Measurements from ENCODE around the gene MEX3D.

The MEX3D gene

DNA sequence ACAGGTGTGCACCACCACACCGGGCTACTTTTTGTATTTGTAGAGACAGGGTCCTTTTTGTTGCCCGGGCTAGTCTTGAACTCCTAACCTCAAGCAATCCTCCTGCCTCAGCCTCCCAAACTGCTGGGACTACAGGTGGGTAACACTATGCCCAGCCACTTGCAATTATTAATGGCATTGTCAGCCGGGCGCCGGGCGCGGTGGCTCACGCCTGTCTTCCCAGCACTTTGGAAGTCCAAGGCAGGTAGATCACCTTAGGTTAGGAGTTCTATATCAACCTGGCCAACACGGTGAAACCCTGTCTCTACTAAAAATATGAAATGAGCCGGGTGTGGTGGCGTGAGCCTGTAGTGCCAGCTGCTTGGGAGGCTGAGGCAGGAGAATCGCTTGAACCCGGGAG, 2.7 kb upstream of the MEX3D start:
- TF ChIP-seq, protein P1, sequence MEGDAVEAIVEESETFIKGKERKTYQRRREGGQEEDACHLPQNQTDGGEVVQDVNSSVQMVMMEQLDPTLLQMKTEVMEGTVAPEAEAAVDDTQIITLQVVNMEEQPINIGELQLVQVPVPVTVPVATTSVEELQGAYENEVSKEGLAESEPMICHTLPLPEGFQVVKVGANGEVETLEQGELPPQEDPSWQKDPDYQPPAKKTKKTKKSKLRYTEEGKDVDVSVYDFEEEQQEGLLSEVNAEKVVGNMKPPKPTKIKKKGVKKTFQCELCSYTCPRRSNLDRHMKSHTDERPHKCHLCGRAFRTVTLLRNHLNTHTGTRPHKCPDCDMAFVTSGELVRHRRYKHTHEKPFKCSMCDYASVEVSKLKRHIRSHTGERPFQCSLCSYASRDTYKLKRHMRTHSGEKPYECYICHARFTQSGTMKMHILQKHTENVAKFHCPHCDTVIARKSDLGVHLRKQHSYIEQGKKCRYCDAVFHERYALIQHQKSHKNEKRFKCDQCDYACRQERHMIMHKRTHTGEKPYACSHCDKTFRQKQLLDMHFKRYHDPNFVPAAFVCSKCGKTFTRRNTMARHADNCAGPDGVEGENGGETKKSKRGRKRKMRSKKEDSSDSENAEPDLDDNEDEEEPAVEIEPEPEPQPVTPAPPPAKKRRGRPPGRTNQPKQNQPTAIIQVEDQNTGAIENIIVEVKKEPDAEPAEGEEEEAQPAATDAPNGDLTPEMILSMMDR (IDR thresholded peaks at IDR 0.05; ENCODE audit: low read length, missing control alignments), result no peak
- no peak for DNase-seq (ENCODE audit: low read depth)
- H3K4me3 ChIP-seq (replicated peaks; ENCODE audit: low read depth, low read length), result no peak overlapping the region

GRCh38 chr19:1569997-1570396, 1.9 kb upstream of the MEX3D start:
- TF ChIP-seq, protein P1 (IDR thresholded peaks at IDR 0.05; ENCODE audit: low read length, missing control alignments), result no peak
- no peak overlapping the region for H3K4me3 ChIP-seq (replicated peaks; ENCODE audit: low read depth, low read length)
- no peak for DNase-seq (ENCODE audit: low read depth)

- peak overlapping the region; percentile 71 for H3K4me3 ChIP-seq (replicated peaks; ENCODE audit: low read depth, low read length)
- TF ChIP-seq, protein P1 (IDR thresholded peaks at IDR 0.05; ENCODE audit: low read length, missing control alignments), result no peak
- DNase-seq (ENCODE audit: low read depth), result no peak
These were observed 287 bp downstream of the MEX3D start for GRCh38 chr19:1567848-1568227.

DNA sequence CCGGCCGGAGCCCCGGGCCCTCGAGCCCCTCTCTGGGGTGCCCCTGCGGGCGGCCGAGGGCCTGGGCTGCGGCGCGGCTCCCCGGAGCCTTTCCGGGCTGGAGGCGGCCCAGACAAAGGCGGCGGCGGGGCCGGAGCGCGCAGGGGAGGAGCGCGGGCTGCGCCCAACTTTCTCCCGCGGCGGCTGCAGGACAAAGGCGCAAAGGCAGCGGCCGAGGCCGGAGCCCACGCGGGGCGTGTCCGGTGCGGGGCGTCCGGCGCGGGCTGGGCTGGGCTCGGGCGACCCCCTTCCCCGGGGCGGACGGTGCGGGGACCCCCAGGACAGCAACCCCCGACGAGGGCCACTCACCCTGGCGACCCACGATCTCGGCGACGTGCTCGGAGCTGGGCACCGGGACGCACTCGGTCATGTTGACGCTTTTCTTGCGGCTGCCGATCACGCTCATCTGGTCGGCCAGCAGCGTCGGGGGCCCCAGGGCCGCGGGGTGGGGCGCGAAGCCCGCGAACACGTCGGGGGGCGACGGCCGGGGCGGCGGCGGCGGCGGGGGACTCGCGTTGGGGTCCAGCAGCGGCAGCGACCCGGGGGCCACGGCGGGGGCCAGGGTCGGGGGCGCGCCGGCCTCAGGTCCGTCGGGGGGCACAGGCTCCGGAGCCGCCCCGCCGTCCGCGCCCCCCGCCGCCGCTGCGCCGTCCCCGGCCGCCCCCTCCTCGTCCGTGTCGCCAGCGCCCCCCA, 843 bp downstream of the MEX3D start:
- TF ChIP-seq, protein P1 (IDR thresholded peaks at IDR 0.05; ENCODE audit: low read length, missing control alignments), result no peak
- peak overlapping the region; percentile 71 for H3K4me3 ChIP-seq (replicated peaks; ENCODE audit: low read depth, low read length)
- peak; percentile 44 for DNase-seq (ENCODE audit: low read depth)

DNA sequence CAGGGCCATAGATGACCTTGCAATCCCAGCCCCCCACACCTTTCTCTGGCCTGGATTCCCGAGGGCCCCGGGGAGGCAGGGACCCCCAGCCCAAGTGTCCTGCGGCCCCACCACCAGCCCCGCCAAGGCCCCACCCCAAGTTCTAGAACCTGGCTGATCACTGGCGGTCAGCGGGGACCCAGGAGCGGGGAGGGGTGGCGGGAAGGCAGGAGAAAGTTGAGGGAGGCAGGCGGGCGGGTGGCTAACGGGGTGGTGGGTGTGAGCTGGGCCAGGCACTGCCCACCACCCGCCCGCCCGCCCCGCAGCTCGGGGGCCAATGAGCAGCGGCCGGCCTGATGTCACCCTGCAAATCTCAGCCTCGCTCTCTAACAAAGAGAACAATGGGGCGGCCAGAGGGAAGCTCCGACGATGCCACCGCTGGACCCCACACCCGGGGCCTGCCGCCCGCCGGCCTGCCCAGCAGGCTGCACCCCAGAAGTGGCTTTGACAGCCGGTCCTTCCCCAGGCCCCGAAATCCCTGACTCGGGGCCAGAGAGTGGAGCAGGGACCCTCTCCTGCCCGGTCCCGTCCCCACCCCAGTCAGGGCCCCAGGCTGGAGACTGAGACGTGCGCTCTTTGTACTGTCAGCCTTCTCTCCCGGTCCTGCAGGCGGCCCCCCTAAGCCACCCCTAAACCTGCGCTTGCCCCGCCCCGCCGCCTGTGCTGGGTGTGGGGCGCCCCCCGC, 1.6 kb downstream of the MEX3D start:
- H3K4me3 ChIP-seq (replicated peaks; ENCODE audit: low read depth, low read length), result peak overlapping the region; percentile 71
- peak; percentile 82 for DNase-seq (ENCODE audit: low read depth)
- TF ChIP-seq, protein P1 (IDR thresholded peaks at IDR 0.05; ENCODE audit: low read length, missing control alignments), result no peak

DNA sequence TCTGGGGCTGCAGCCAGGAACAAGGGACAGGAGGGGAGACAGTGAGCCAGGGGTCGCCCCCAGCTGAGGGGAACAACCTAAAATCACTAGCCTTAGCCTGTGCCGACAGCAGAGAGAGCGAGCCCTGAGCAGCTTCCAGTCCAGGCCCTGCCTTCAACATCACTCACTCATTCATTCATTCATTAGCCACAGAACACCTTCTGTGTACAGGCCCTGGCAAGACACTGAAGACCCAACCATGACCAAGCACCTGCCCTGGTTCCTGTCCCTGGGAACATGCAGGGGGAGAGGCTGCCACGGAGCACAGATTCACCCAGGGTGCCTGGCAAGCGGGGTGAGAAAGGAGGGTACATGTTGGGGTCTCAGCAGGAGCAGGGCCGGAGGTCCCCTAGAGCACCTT, 4.9 kb downstream of the MEX3D start:
- no peak for DNase-seq (ENCODE audit: low read depth)
- H3K4me3 ChIP-seq (replicated peaks; ENCODE audit: low read depth, low read length), result no peak overlapping the region
- TF ChIP-seq, protein P1 (IDR thresholded peaks at IDR 0.05; ENCODE audit: low read length, missing control alignments), result no peak
